GM21737 (cell line): ENCODE data around the gene TSPAN15.
"Not testable (repeated sequence)": the region's sequence is repeated elsewhere in the genome, so short reads cannot be mapped to it uniquely, and the experiment has no call there.

Source experiments
- ATAC-seq: cut with Tn5 transposase; IDR thresholded peaks from one replicate; pipeline ENCODE4 v1.9.1; 2021; ENCODE audit warnings: mild to moderate bottlenecking, moderate library complexity; ENCODE audit not compliant: unreplicated experiment

The TSPAN15 gene

DNA sequence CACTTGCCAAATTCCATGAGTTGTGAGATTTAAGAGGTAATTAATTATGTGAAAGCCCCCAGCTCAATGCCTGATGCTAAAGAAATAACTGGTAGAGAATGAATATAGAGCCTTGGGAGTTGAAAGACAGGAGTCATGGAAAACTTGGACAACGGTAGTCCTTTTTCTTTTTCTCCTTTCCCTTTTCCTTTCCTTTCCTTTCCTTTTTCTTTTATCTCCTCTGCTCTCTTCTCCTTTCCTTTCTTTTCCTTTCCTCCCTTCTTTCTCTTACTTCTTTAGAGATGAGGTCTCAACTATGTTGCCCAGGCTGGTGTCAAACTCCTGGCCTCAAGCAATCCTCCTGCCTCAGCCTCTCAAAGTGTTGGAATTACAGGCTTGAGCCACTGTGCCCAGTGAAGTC lies 7.9 kb upstream of the TSPAN15 start:
- ATAC-seq: no peak

DNA sequence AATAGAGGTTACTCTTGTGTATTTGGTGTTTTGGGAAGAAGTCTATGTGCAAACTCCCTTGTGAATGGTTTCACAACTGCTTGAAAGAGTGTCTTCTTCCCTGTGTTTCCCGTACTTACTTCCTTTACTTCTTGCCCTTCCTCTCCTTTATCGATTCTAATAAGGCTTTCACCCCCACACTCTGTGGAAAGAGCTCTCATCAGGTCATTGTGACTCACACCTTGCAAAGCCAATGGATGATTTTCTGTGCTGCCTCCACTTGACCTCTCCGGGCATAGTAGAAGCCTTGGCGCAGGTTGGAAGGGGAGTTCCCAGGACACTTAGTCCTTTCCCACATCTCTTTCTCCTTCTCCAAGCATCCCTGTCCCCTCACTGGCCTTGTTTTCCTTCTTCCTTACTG lies 6.2 kb upstream of the TSPAN15 start:
- no peak for ATAC-seq

DNA sequence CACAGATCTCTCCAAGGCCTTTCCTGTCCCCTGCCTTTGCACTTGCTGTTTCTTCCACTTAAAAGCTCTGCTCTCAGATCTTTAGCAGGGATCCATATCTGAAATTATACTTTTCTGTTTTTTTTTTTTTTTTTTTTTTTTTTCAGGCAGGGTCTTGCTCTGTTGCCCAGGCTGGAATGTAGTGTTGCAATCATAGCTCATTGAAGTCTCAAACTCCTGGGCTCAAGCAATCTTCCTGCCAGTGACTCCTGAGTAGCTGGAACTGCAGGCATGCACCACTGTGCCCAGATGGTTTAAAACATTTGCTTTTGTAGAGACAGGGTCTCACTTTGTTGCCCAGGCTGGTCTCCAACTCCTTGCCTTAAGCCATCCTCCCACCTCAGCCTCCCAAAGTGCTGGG lies 5.0 kb upstream of the TSPAN15 start:
- ATAC-seq: no peak

DNA sequence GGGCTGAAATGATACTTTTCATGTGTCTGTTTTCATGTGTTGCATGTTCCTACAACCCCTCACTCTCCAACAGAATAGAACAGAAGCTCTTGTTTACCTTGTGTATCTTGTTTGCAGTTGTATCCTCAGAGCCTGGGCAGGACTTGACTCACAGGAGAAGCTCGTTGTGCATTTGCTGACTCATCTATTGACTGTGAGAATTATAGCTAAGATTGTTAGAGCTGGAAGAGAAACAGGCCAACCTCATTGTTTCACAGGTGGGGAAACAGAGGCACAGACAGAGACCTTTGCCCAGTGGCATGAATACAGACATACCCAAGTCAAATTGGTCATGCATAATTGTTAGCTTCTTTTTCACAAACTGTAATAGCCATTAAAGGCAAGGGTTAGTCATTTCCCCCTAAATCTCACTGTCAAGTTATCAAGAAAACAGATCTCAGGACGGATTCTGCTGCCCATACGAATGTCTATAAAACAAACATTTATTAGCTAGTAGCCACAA lies 4.6 kb upstream of the TSPAN15 start:
- ATAC-seq: no peak

DNA sequence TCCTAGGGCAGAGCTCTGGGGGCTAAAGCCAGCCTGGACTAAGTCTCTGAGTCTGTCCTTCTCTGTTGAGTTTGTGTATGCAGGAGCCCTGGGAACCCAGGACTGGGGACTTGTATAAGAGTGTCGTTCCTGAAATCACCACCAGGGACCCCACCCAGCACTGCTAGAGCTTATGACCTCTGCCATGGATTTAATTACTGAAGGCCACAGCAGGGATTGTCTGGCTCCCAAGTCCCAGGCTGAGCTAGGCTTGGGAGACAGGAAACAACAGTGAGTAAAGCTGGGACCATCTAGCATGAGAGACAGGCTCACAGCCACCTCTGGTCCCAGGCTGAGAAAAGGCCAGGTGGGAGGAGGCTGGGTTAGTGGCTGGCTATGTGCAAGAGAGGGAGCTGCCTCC lies 1.4 kb upstream of the TSPAN15 start:
- no peak for ATAC-seq

DNA sequence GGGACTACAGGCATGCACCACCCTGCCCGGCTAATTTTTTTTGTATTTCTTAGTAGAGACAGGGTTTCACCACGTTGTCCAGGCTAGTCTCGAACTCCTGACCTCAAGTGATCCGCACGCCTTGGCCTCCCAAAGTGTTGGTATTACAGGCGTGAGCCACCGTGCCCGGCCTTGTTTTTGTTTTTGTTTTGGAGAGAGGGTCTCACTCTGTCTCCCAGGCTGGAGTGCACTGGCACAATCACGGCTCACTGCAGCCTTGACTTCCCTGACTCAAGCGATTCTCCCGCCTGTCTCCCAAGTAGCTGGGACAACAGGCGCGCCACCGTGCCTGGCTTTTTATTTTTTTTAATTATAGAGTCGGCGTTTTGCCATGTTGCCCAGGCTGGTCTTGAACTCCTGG lies 870 bp upstream of the TSPAN15 start:
- ATAC-seq: not testable (repeated sequence)

DNA sequence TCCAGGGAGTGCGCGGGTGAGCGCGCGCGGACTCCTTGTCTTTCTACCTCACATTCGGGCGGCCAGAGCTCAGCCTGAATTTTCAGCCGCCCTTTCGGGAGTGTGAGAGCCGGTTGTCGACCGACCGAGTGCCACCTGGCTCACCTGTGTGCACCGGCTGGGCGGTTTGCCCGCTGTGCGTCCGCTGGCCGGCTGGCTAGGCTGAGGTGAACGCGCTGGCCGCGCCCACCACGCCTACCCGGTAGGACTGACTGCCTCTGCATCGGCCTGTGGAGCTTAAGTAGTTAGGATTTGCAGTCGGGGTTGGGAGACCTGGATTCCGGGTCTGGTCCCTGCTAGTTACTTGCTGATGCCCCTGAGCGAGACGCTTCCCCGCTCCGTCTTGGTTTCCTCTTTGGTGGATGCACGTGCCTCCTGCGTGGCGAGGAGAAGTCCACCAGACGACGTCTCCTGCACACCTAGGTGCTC lies 553 bp downstream of the TSPAN15 start:
- ATAC-seq: peak; percentile 8

DNA sequence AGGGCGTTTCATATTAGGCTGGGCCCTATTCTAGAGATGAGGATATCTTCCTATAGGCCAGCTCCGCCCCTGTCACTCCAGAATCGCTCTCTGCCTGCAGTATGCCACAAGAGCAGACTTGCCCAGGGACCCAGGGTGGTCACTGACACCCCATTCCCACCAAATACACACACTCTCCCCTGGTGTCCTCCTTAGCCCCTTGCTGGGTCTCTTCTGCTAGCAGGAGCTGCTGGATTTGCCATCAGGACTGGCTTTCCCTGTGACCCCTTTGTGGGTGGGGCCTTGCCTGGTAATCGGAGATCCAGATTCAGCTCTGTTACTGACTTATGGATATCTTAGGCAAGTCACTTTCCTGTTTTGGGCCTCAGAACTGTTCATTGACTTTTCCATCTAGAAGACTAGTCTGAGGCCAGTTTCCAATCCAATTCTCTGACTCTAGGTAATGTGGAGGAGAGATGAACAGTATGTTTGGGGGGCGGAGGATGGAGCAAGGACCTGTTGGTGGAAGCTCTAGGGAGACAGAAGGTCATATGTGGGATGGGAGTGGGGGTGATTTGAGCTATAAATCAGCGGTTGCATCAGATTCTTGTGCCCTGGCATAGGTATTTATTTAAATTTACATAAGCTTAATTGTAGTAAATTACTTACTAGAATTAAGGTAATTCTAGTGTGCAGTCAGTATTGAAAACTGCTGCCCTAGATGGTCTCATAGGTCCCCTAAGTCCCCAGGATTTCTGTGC lies 1.6 kb downstream of the TSPAN15 start:
- no peak for ATAC-seq

DNA sequence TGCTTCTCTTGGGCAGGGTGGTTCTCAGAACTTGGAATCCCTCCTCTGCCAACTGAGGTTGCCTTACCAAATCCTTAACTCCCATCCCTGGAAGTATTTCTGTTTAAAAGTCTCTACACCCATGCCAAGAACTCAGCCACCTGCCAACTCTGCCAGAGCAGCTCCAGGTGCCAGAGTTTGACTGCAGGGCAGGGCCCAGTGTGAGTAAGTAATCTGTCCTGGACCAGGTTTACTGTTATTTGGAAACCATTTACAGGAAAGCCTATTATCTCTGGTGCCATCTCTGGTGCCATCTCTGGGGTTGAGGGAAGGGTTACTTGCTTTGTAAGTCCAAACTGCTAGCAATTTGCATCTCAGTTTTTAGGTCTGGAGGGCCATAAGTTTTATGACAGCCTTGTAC lies 2.5 kb downstream of the TSPAN15 start:
- ATAC-seq: no peak

DNA sequence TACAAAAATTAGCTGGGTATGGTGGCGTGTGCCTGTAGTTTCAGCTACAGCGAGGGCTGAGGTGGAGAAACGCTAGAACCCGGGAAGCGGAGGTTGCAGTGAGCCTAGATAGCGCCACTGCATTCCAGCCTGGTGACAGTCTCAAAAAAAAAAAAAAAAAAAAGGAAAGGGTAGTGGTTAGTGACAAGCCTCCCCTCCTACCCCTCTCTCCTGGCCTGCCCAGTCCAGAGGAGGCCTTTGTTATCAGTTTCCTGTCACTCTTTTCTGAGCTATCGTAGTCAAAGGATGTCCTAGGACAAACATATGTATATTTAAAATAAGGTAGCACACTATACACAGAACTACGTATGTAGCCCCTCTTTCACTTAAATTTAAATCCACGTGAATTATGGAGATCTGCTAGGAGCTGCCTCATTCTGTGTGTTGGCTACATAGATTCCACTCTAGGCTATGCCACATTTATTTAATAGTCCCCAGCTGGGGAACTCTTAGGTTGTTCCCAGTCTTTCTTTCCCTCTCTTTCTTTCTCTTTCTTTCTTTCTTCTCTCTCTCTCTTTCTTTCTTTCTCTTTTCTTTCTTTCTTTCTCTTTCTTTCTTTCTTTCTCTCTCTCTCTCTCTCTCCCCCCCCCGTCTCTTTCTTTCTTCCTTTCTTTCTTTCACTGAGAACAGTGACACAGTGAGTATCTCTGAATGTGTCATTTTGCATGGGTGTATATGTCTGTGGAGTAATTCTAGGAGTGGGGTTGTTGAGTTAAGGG lies 3.9 kb downstream of the TSPAN15 start:
- no peak for ATAC-seq

DNA sequence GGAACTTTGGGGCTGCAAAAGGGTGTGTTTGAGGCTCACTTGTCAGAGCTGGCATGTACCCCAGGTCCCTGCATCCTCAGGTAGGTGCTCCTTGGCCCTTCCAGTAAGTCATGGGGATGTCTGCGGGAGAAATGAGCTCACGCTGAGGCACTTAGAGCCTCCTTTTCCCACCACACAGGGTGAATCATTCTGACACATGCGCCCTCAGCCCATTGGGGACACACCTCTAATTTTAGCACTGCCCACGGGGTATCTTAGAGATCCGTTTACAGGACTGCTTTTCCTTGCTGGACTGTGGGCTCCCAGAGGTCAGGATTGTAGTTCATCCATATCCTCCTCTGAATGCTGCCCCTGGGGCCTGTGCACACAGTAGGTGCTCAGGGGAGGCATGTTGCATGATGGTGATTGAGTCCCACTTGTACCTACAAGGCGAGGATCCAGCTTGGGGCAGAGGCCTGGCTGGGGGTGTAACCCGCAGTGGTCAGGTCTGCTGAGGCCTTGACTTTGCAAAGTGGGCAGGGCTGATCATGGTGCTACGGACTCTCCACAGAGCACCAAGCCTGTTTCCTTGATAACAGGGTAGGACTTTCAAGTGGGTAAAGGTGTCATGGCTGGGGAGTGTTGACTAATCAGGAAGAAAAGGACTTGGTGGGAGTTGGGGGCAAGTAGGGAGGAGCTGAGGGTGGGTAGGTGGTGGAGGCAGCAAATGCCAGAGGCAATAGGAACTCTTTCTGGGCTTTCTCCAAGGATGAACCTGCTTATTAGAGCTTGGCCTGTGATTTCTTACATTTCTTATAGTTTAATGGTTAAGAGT lies 5.8 kb downstream of the TSPAN15 start:
- no peak for ATAC-seq

DNA sequence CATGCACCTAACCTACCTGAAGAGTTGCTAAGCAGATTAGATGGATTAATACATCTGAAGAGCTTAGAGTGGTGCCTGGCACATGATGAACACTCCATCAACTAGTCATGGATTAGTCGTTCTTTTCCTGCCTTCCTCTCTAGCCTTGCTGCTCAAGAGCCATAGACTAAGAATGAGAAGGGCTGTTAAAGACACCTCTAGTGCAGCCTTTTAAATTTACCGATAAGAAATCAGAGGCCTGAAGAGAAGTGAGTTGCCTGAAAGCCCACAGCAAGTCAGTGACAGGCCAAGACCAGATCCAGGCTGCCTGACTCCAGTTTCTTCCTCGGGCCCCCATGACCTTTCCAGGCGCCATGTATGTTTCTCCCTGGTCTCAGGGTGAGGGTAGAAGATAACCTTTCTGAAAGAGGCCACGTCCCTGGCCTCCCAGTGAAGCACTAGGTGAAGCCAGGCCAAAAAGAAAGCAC lies 6.5 kb downstream of the TSPAN15 start:
- ATAC-seq: no peak

DNA sequence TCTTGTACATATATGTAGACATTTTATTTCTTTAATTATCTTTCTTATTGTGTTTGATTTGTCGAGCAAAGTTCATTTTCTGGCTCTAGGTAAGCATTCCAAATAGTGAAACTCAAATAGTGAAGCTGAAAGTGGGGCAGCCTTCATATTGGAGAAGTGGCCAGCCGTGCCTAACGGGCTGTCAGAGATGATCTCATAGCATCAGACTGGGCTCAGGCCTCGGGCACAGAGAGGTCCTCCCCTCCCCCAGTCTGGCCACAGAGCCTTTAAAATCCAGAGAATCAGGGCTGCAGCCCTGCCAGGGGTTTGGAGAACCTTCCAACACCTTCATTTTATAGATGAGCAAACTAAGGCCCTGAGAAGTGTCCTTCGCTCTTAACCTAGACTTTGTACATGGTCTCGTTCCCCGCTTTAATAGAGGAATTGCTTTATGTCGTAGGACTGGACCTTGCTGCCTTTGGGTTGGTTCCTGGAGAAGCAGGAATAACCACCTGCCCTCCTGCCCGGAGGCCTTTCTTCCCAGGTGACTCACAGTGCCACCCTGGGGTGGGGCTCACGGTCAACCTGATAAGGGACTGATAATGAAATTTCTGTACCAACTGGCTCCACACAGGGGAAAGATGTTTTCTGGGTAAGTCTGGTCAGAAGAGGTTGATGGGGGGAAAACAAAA lies 7.3 kb downstream of the TSPAN15 start:
- no peak for ATAC-seq

DNA sequence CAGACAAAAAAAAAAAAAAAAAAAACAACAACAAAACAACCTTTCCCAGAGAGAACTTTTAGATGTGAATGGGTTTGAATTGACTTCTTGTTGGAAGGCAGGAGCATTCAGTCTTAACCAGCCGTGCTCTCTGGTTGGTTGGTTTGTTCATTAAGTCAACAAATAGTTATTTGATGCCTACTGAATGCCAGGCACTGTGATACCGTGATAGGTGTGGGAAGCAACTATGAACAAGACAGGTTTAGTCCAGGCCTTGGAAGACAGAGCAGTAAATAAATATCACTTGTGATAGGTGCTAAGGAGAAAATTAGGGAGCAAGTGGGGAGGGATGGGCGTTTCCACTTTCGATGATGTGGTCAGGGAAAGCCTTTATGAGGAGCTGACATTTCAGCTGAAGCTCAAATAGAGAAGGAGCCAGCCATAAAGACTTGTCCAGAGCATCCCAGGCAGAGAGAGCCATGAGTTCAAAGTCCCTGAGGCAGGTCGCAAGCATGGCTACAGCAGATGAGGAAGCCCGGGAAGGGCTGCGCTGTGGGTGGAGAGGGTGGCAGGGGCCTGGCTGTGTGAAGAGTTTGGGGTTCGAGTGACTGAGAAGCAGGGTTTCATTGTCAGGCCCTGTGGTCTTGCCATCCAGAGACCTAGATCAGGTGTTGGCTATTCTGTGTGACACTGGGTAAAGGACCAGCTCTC lies 8.0 kb downstream of the TSPAN15 start:
- no peak for ATAC-seq

DNA sequence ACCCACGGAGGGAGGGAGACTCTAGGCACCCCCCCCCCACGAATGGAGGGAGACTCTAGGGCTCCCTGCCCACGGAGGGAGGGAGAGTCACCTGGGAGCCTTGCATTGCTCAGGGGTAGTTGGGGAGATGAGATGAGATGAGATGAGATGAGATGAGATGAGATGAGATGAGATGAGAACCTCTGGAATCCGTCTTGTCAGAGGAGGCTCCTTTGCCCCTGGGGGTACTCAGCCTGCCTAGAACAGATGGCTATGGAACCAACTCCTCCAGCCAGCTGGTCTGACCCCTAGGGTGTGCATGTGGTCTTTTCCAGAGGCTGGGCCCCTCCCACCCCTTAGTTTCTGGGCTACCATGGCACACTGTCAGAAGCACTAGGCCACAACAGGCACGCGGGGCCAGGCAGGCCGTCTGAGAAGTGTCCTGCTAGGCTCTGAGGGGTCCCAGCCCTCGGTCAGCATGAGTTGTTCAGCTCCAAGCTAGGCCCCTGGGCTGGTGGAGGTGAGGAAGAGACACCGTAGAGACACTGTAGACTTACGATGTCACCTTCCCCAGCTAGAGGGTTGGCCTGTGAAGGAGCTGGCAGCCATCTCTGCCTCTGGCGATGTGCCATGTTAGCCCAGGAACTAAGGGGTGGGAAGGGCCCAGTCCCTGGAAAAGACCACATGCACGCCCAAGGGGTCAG lies 8.8 kb downstream of the TSPAN15 start:
- no peak for ATAC-seq

DNA sequence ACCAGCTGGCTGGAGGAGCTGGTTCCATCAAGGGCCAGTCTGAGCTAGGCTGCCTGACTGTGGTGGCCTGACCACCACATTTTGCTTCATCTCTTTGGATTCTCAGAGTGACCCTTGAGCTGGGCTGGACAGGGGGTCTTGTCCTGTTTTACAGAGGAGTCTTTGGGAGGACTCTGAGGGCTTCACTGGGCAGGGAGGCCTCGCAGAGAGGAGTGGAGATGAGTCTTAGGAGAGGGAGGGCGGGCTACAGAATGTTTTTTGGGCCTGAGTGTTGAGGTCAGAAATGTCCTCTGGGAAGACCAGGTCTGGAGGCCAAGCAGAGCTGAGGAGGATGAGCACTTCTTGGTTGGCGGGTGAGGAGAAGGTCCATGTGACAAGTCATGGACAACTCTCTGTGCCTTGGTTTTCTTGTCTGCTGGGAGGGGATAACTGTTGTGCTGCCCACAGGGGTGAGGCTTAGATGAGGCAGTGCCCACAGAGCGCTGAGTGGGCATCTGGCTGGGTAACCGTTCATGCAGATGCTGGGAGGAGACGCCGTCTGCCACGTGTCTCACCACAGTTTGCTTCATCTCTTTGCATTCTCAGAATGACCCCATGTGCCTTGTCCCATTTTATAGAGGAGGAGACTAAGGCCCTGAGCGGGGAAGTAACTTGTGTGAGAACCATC lies 9.4 kb downstream of the TSPAN15 start:
- ATAC-seq: no peak

DNA sequence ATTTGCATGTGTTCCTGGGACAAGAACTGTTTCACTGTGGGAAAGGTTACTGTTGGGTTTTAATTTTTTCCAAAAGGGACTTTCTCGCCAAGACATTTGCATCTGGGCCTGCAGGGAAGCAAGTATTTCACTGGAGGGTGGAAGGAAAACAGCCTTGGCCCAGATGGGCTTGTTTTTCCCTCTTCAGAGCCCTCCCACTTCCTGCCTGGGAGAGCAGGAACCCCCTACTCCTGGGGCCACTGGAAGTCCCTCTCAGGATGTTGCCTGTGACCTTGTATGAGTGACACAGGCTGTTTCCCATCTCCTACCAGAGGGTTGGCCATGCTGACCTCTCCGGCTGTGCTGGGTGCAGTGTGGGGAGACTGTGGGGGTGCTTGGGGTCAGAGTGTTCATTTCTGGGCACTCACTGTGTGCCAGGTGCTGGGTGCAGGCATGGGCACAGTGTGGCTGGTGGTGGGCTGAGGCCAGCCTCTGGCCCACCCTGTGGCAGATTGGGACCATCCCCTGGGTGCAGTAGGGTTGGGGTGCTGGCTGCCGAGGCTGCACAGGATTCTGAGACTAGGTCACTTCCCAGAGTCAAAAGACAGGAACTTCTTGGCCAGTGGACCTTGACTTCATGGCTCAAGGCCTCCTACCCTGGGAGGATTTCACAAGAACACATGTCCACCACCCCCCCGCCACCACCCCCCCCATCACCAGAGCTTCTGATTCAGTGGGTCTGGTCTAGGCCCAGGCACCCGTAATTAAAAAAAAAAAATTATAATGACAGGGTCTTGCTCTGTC lies 10.2 kb downstream of the TSPAN15 start:
- ATAC-seq: no peak

DNA sequence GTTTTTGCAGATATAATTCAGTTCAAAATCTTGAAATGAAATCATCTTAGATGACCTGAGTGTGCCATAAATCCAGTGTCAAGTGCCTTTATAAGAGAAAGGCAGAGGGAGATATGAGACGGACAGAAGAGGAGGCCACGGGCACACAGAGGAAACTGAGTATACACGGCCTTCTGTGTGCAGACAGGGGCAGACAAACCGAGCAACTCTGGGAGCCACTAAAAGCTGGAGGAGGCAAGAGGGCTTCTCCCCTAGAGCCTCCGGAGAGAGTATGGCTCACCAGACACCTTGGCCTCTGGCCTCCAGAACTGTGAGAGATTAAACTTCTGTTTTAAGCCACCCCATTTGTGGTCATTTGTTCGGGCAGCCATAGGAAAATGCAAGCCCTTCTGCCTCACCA lies 12.6 kb downstream of the TSPAN15 start:
- ATAC-seq: no peak
